DND-41 (cell line): Measurements from ENCODE around the gene TBL1X.

Experiments
- EZH2 ChIP-seq: IDR thresholded peaks from 3 replicates; pipeline ENCODE4 v1.6.1; 2012; ENCODE audit warnings: borderline replicate concordance, low read depth, mild to moderate bottlenecking, moderate library complexity, low read length, inconsistent platforms; ENCODE audit not compliant: severe bottlenecking
- TF ChIP-seq, protein P1 (sequence below): IDR thresholded peaks from 2 replicates; pipeline ENCODE4 v1.5.1; 2012; ENCODE audit warnings: borderline replicate concordance, low read length, moderate library complexity, mild to moderate bottlenecking; ENCODE audit not compliant: poor library complexity, severe bottlenecking; ENCODE audit errors: extremely low read depth

DNA sequence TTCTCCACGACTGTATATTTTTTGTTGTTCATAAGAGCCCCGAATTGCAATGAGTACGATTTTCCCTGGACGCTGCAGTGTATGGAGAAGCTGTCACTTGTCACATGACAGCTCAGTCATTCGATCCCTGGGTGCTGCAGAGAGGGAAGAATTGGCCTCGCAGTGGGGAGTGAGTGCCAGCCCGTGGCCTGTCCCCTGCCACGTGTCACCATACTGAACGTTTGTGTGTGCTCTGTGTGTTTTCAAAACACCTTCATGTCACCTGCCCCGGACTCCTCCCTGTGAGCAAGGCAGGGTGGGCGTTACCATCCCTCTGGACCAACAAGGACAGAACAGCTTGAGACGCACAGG, 77.9 kb downstream of the TBL1X start:
- TF ChIP-seq, protein P1, sequence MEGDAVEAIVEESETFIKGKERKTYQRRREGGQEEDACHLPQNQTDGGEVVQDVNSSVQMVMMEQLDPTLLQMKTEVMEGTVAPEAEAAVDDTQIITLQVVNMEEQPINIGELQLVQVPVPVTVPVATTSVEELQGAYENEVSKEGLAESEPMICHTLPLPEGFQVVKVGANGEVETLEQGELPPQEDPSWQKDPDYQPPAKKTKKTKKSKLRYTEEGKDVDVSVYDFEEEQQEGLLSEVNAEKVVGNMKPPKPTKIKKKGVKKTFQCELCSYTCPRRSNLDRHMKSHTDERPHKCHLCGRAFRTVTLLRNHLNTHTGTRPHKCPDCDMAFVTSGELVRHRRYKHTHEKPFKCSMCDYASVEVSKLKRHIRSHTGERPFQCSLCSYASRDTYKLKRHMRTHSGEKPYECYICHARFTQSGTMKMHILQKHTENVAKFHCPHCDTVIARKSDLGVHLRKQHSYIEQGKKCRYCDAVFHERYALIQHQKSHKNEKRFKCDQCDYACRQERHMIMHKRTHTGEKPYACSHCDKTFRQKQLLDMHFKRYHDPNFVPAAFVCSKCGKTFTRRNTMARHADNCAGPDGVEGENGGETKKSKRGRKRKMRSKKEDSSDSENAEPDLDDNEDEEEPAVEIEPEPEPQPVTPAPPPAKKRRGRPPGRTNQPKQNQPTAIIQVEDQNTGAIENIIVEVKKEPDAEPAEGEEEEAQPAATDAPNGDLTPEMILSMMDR, result no peak
- TF ChIP-seq EZH2, result no peak
